WTC11 (cell line): ENCODE data around the gene ZNF160. TPM values are rescaled to one million over a fixed set of nuclear protein-coding genes. Genes with fewer than 3 reads are reported as not detected.

Source experiments
- ATAC-seq: fragments of 200-7000 bp; cut with Tn5 transposase; 2 replicates; pipeline ENCODE4 v1.10.0; 2021; ENCODE audit warnings: mild to moderate bottlenecking, moderate library complexity
- CTCF ChIA-PET: fragments of 300-600 bp; sonication (Branson Sonifier 250); formaldehyde crosslinking; loops from one replicate; lab custom pipeline; 2021; ENCODE audit warnings: antibody characterized with exemption; lab: Charles Lee
- POLR2A ChIA-PET: fragments of 350-600 bp; sonication (Branson Sonifier 250); formaldehyde crosslinking; loops from one replicate; lab custom pipeline; 2021; ENCODE audit warnings: antibody characterized with exemption; lab: Charles Lee
- DNase-seq: peaks from one replicate; pipeline ENCODE4 v3.0.0; 2021; ENCODE audit warnings: low spot score
- H3K27ac Mint-ChIP-seq: 2 replicates; pipeline ENCODE4 v1.8.0; 2021; ENCODE audit warnings: mixed read lengths
- H3K27me3 Mint-ChIP-seq: 2 replicates; pipeline ENCODE4 v1.8.0; 2021; ENCODE audit warnings: low read depth, mild to moderate bottlenecking, moderate library complexity, mixed read lengths
- H3K36me3 Mint-ChIP-seq: 2 replicates; pipeline ENCODE4 v1.8.0; 2021; ENCODE audit warnings: mixed read lengths
- H3K4me1 Mint-ChIP-seq: 2 replicates; pipeline ENCODE4 v1.8.0; 2022; ENCODE audit warnings: mixed read lengths
- H3K4me3 Mint-ChIP-seq: 2 replicates; pipeline ENCODE4 v1.8.0; 2021; ENCODE audit warnings: mild to moderate bottlenecking, moderate library complexity, mixed read lengths
- H3K9me3 Mint-ChIP-seq: 2 replicates; pipeline ENCODE4 v1.8.0; 2021; ENCODE audit warnings: mixed read lengths
- CTCF ChIP-seq: fragments of 200-600 bp; IDR thresholded peaks from 2 replicates; pipeline ENCODE4 v1.8.0; 2022; ENCODE audit warnings: antibody characterized with exemption
- FOXK1 ChIP-seq: sonication (generic); formaldehyde crosslinking; IDR thresholded peaks from 2 replicates; pipeline ENCODE4 v1.8.0; 2022; ENCODE audit warnings: mild to moderate bottlenecking, moderate library complexity, missing genetic modification reagents
- GTF2I ChIP-seq: fragments of 250-450 bp; sonication (Bioruptor Pico); conservative IDR thresholded peaks from 2 replicates; pipeline ENCODE4 v1.4.0; 2021; ENCODE audit warnings: mild to moderate bottlenecking
- IRF2 ChIP-seq: sonication (generic); formaldehyde crosslinking; IDR thresholded peaks from 2 replicates; pipeline ENCODE4 v1.8.0; 2022; ENCODE audit warnings: low read depth, missing genetic modification reagents, borderline replicate concordance
- NR1H2 ChIP-seq: sonication (generic); formaldehyde crosslinking; IDR thresholded peaks from 2 replicates; pipeline ENCODE4 v1.9.0; 2021; ENCODE audit warnings: mild to moderate bottlenecking, moderate library complexity, missing genetic modification reagents
- PREB ChIP-seq: sonication (generic); formaldehyde crosslinking; IDR thresholded peaks from 2 replicates; pipeline ENCODE4 v1.8.1; 2022; ENCODE audit warnings: mild to moderate bottlenecking, missing genetic modification reagents, moderate library complexity, borderline replicate concordance
- SMAD4 ChIP-seq: sonication (generic); formaldehyde crosslinking; IDR thresholded peaks from 2 replicates; pipeline ENCODE4 v1.8.0; 2022; ENCODE audit warnings: mild to moderate bottlenecking, missing genetic modification reagents
- SOX15 ChIP-seq: fragments of 250-450 bp; sonication (Bioruptor Pico); IDR thresholded peaks from 2 replicates; pipeline ENCODE4 v1.9.0; 2021; ENCODE audit warnings: mild to moderate bottlenecking
- SP1 ChIP-seq: sonication (generic); formaldehyde crosslinking; conservative IDR thresholded peaks from 2 replicates; pipeline ENCODE4 v1.8.1; 2022; ENCODE audit warnings: missing genetic modification reagents
- TEAD1 ChIP-seq: sonication (generic); formaldehyde crosslinking; IDR thresholded peaks from 2 replicates; pipeline ENCODE4 v1.8.0; 2022; ENCODE audit warnings: mild to moderate bottlenecking, missing genetic modification reagents
- TP53 ChIP-seq: sonication (generic); formaldehyde crosslinking; IDR thresholded peaks from 2 replicates; pipeline ENCODE4 v1.8.1; 2023; ENCODE audit warnings: mild to moderate bottlenecking, missing genetic modification reagents
- ZNF317 ChIP-seq: sonication (generic); formaldehyde crosslinking; IDR thresholded peaks from 2 replicates; pipeline ENCODE4 v1.8.1; 2023; ENCODE audit warnings: low read depth, mild to moderate bottlenecking, moderate library complexity, missing genetic modification reagents, borderline replicate concordance
- ZNF423 ChIP-seq: fragments of 250-450 bp; sonication (Bioruptor Pico); IDR thresholded peaks from 2 replicates; pipeline ENCODE4 v2.1.2; 2022; ENCODE audit warnings: mild to moderate bottlenecking, moderate library complexity
- total RNA-seq: library from RNA; stranded (reverse); gene quantifications from 3 replicates; pipeline ENCODE4 v1.2.3, GENCODE V29; 2021
- TF ChIP-seq, protein P1 (sequence below): fragments of 250-450 bp; sonication (Bioruptor Pico); IDR thresholded peaks from 2 replicates; pipeline ENCODE4 v1.9.0; 2021; ENCODE audit warnings: mild to moderate bottlenecking, borderline replicate concordance
- TF ChIP-seq, protein P2 (sequence below): sonication (generic); formaldehyde crosslinking; IDR thresholded peaks from 2 replicates; pipeline ENCODE4 v1.8.1; 2023; ENCODE audit warnings: mild to moderate bottlenecking, missing genetic modification reagents, moderate library complexity
- TF ChIP-seq, protein P3 (sequence below): sonication (generic); formaldehyde crosslinking; IDR thresholded peaks from 2 replicates; pipeline ENCODE4 v1.8.0; 2022; ENCODE audit warnings: mild to moderate bottlenecking, missing genetic modification reagents
- TF ChIP-seq, protein P4 (sequence below): sonication (generic); formaldehyde crosslinking; IDR thresholded peaks from 2 replicates; pipeline ENCODE4 v1.8.0; 2023; ENCODE audit warnings: missing genetic modification reagents
- TF ChIP-seq, protein P5 (sequence below): sonication (generic); formaldehyde crosslinking; IDR thresholded peaks from 2 replicates; pipeline ENCODE4 v1.8.1; 2022; ENCODE audit warnings: low read depth, mild to moderate bottlenecking, moderate library complexity, missing genetic modification reagents, borderline replicate concordance
- TF ChIP-seq, protein P6 (sequence below): sonication (generic); formaldehyde crosslinking; IDR thresholded peaks from 2 replicates; pipeline ENCODE4 v1.8.0; 2022; ENCODE audit warnings: mild to moderate bottlenecking, missing genetic modification reagents
- TF ChIP-seq, protein P7 (sequence below): sonication (generic); formaldehyde crosslinking; IDR thresholded peaks from 2 replicates; pipeline ENCODE4 v1.8.0; 2022; ENCODE audit warnings: missing genetic modification reagents

The ZNF160 gene
- total RNA-seq, 1 experiment from 2014 or later, result 54.5 TPM

- no peak overlapping the region for H3K4me3 Mint-ChIP-seq
- no peaks in the 10 kb centered on the region for H3K27me3 Mint-ChIP-seq
- peak; percentile 91 for DNase-seq
- peak overlapping the region; percentile 95 for H3K27ac Mint-ChIP-seq
- CTCF ChIA-PET, result interaction anchor here (0.5 to 2.4 kb wide), 38 partner anchors 10 to 933 kb away, joined by 3 to 39 read pairs (median 5); partner anchors contain the start of genes ERVV-2, ZNF347 and ZNF816
- POLR2A ChIA-PET, result interaction anchor here (0.5 to 0.9 kb wide), 3 partner anchors 15 to 107 kb away, joined by 3 to 5 read pairs (median 3); no protein-coding TSS in a partner anchor
- peaks cover 57% of the 10 kb centered on the region for H3K36me3 Mint-ChIP-seq
- H3K9me3 Mint-ChIP-seq, result peaks cover 17% of the 10 kb centered on the region
- TF ChIP-seq, protein P1, sequence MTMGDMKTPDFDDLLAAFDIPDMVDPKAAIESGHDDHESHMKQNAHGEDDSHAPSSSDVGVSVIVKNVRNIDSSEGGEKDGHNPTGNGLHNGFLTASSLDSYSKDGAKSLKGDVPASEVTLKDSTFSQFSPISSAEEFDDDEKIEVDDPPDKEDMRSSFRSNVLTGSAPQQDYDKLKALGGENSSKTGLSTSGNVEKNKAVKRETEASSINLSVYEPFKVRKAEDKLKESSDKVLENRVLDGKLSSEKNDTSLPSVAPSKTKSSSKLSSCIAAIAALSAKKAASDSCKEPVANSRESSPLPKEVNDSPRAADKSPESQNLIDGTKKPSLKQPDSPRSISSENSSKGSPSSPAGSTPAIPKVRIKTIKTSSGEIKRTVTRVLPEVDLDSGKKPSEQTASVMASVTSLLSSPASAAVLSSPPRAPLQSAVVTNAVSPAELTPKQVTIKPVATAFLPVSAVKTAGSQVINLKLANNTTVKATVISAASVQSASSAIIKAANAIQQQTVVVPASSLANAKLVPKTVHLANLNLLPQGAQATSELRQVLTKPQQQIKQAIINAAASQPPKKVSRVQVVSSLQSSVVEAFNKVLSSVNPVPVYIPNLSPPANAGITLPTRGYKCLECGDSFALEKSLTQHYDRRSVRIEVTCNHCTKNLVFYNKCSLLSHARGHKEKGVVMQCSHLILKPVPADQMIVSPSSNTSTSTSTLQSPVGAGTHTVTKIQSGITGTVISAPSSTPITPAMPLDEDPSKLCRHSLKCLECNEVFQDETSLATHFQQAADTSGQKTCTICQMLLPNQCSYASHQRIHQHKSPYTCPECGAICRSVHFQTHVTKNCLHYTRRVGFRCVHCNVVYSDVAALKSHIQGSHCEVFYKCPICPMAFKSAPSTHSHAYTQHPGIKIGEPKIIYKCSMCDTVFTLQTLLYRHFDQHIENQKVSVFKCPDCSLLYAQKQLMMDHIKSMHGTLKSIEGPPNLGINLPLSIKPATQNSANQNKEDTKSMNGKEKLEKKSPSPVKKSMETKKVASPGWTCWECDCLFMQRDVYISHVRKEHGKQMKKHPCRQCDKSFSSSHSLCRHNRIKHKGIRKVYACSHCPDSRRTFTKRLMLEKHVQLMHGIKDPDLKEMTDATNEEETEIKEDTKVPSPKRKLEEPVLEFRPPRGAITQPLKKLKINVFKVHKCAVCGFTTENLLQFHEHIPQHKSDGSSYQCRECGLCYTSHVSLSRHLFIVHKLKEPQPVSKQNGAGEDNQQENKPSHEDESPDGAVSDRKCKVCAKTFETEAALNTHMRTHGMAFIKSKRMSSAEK, result no peak
- TF ChIP-seq SP1 (CRISPR knock-in tag), result 0 out of 2 replicates have a peak, but pooled peaks have one; percentile 26
- peak; percentile 70 for TF ChIP-seq CTCF
- peaks cover 10% of the 10 kb centered on the region for H3K4me1 Mint-ChIP-seq
- ATAC-seq, result peak; percentile 99
Measured at GRCh38 chr19:53076984-53077383, 26.2 kb downstream of the ZNF160 start.

DNA sequence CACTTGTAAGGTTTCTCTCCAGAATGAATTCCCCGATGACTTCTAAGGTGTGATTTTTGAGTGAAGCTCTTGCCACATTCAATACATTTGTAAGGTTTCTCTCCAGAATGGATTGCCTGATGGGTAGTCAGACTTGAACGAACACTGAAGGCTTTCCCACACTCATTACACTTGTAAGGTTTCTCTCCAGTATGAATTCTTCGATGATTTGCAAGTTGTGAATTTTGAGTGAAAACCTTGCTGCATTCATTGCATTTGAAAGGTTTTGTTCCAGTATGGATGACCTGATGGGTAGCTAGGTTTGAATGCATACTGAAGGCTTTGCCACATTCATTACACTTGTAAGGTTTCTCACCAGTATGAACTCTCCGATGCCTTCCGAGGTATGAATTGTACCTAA lies 34.4 kb downstream of the ZNF160 start:
- Mint-ChIP-seq H3K27ac (no peak overlapping the region), H3K27me3 (no peaks in the 10 kb centered on the region), H3K36me3 (peaks cover 75% of the 10 kb centered on the region), H3K4me1 (no peaks in the 10 kb centered on the region), H3K9me3 (peaks cover 47% of the 10 kb centered on the region), H3K4me3 (no peak overlapping the region)
- DNase-seq (no peak), ATAC-seq (no peak)
- ChIA-PET POLR2A (no interaction called here), CTCF (no interaction called here)
- TF ChIP-seq, protein P2, sequence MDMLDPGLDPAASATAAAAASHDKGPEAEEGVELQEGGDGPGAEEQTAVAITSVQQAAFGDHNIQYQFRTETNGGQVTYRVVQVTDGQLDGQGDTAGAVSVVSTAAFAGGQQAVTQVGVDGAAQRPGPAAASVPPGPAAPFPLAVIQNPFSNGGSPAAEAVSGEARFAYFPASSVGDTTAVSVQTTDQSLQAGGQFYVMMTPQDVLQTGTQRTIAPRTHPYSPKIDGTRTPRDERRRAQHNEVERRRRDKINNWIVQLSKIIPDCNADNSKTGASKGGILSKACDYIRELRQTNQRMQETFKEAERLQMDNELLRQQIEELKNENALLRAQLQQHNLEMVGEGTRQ (CRISPR knock-in tag), result no peak
- TF ChIP-seq SMAD4 (CRISPR knock-in tag) (no peak), PREB (no peak), TP53 (CRISPR knock-in tag) (no peak), IRF2 (CRISPR knock-in tag) (no peak), FOXK1 (no peak), ZNF423 (CRISPR knock-in tag) (no peak), NR1H2 (CRISPR knock-in tag) (no peak), SOX15 (CRISPR knock-in tag) (no peak), TEAD1 (CRISPR knock-in tag) (no peak), ZNF317 (CRISPR knock-in tag) (no peak), GTF2I (CRISPR knock-in tag) (no peak)
- TF ChIP-seq, protein P3, sequence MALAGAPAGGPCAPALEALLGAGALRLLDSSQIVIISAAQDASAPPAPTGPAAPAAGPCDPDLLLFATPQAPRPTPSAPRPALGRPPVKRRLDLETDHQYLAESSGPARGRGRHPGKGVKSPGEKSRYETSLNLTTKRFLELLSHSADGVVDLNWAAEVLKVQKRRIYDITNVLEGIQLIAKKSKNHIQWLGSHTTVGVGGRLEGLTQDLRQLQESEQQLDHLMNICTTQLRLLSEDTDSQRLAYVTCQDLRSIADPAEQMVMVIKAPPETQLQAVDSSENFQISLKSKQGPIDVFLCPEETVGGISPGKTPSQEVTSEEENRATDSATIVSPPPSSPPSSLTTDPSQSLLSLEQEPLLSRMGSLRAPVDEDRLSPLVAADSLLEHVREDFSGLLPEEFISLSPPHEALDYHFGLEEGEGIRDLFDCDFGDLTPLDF (CRISPR knock-in tag), result no peak
- TF ChIP-seq, protein P4, sequence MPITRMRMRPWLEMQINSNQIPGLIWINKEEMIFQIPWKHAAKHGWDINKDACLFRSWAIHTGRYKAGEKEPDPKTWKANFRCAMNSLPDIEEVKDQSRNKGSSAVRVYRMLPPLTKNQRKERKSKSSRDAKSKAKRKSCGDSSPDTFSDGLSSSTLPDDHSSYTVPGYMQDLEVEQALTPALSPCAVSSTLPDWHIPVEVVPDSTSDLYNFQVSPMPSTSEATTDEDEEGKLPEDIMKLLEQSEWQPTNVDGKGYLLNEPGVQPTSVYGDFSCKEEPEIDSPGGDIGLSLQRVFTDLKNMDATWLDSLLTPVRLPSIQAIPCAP (CRISPR knock-in tag), result no peak
- TF ChIP-seq, protein P5, sequence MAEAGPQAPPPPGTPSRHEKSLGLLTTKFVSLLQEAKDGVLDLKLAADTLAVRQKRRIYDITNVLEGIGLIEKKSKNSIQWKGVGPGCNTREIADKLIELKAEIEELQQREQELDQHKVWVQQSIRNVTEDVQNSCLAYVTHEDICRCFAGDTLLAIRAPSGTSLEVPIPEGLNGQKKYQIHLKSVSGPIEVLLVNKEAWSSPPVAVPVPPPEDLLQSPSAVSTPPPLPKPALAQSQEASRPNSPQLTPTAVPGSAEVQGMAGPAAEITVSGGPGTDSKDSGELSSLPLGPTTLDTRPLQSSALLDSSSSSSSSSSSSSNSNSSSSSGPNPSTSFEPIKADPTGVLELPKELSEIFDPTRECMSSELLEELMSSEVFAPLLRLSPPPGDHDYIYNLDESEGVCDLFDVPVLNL (CRISPR knock-in tag), result no peak
- TF ChIP-seq, protein P6, sequence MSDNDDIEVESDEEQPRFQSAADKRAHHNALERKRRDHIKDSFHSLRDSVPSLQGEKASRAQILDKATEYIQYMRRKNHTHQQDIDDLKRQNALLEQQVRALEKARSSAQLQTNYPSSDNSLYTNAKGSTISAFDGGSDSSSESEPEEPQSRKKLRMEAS (CRISPR knock-in tag), result no peak
- TF ChIP-seq, protein P7, sequence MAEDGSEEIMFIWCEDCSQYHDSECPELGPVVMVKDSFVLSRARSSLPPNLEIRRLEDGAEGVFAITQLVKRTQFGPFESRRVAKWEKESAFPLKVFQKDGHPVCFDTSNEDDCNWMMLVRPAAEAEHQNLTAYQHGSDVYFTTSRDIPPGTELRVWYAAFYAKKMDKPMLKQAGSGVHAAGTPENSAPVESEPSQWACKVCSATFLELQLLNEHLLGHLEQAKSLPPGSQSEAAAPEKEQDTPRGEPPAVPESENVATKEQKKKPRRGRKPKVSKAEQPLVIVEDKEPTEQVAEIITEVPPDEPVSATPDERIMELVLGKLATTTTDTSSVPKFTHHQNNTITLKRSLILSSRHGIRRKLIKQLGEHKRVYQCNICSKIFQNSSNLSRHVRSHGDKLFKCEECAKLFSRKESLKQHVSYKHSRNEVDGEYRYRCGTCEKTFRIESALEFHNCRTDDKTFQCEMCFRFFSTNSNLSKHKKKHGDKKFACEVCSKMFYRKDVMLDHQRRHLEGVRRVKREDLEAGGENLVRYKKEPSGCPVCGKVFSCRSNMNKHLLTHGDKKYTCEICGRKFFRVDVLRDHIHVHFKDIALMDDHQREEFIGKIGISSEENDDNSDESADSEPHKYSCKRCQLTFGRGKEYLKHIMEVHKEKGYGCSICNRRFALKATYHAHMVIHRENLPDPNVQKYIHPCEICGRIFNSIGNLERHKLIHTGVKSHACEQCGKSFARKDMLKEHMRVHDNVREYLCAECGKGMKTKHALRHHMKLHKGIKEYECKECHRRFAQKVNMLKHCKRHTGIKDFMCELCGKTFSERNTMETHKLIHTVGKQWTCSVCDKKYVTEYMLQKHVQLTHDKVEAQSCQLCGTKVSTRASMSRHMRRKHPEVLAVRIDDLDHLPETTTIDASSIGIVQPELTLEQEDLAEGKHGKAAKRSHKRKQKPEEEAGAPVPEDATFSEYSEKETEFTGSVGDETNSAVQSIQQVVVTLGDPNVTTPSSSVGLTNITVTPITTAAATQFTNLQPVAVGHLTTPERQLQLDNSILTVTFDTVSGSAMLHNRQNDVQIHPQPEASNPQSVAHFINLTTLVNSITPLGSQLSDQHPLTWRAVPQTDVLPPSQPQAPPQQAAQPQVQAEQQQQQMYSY (CRISPR knock-in tag), result no peak
